Measurements from ENCODE around the gene ZBTB46.

DNA sequence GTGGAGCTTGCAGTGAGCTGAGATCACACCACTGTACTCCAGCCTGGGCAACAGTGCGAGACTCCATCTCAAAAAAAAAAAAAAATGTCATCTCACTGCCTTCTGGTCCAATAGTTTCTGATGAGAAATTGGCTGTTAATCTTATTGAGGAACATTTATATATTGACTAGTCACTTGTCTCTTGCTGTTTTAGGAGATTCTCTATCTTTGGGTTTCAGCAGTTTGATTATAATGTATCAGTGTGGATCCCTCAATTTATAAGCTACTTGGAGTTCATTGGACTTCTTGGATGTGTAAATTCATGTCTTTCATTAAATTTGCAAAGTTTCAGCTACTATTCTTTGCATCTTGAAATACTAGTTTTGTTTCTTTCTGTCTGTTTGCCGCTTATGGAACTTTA is 112.1 kb downstream of the ZBTB46 start:
- TF ChIP-seq CTCF (IDR thresholded peaks at IDR 0.05) (no peak), POLR2A (IDR thresholded peaks at IDR 0.05) (no peak), POLR2AphosphoS5 (IDR thresholded peaks at IDR 0.05) (no peak)

Measured in prostate gland (tissue), 2 donors.